CD4-positive, alpha-beta T cell treated with Interleukin-12 subunit alpha and Interleukin-12 subunit beta, for 1 hour (primary cell): ENCODE data around the gene SNX21.
A peak's percentile ranks its signal among the peaks of the same experiment; 100 is the strongest.

Experiments used
- DNase-seq: peaks from one replicate; pipeline ENCODE4 v3.0.0-alpha.2; 2020

SNX21 gene

GRCh38 chr20:45883100-45883469, 49.5 kb downstream of the SNX21 start:
- DNase-seq = no peak

- DNase-seq = no peak
Measured at GRCh38 chr20:45886590-45887345, 53.2 kb downstream of the SNX21 start.

- no peak for DNase-seq
Measured at GRCh38 chr20:45887346-45887715, 53.7 kb downstream of the SNX21 start, which contains the start of gene SPATA25. SPATA25 (minus strand) TSS chr20:45887622; CDS start chr20:45887590, 32 bp downstream.

- no peak for DNase-seq
Measured at GRCh38 chr20:45888681-45889080, 55.1 kb downstream of the SNX21 start.

DNA sequence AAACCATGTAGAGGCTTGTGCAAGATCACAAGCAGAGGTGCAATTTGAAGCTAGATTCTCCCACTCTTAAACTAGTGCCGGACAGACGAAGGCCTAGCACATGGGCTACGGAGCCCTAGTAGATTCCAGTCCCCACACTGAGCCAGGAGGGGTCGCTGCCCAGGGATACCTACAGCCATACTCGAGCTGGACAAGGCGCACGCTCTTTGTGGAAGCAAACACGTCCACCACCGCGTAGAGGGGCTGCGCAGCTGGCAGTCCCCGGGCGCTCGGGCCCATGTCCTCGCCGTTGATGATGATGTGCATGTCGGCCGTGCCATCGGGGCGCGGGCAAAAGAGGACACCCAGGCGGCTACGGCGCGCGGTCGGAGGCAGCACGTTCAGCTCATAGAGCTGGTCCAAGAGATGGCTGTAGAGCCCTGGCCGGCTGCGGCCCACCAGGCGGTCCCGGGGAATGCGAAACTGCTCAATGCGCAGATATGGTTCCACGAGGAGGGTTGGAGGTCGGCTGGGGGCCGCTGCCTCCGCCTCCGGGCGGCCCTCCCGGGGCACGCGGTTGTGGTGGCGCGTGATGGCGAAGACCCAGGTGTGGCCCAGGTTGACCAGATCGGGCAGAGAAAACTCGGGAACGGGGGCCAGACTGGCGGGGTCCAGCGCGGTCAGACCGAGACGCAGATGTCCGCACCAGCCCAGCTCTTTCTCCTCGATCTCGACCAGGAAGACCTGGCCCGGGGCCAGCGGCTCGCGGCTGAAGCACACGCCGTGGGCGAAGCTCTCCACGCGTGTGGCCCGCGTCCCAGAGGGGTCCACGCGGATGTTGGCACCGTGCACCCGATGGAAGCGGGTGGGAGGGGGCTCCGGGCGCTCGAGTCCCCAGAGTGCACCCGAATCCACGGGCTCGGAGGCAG, 56.7 kb downstream of the SNX21 start:
- DNase-seq = peak; percentile 52

DNA sequence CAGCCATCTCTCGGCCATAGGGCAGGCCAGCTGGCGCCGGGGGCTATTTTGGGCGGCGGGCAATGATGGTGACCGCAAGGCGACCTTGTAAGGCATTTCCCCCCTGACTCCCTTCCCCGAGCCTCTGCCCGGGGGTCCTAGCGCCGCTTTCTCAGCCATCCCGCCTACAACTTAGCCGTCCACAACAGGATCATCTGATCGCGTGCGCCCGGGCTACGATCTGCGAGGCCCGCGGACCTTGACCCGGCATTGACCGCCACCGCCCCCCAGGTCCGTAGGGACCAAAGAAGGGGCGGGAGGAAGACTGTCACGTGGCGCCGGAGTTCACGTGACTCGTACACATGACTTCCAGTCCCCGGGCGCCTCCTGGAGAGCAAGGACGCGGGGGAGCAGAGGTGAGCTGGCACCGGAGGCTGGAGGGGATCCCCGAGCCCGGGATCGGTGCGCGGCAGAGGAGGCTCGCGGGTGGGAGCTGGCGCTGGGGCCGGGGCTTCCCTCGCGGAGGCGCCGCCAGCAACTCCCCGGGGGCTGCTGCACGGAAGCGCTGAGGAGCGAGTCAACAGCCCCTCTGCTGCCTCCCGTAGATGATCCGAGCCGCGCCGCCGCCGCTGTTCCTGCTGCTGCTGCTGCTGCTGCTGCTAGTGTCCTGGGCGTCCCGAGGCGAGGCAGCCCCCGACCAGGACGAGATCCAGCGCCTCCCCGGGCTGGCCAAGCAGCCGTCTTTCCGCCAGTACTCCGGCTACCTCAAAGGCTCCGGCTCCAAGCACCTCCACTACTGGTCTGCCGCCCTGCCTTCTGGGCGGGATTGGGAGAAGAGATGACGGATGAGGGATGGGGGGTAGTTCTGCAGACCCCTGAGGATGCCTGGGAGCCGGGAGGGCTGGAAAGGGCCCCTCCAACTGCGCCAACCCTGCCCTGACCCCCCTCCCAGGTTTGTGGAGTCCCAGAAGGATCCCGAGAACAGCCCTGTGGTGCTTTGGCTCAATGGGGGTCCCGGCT, 57.7 kb downstream of the SNX21 start, which contains the start of the genes CTSA and NEURL2:
Gene CTSA (plus strand): TSS at position 351 of the 999 bp plus-strand sequence. CDS start 234 bp downstream, at position 585.
Gene NEURL2 (minus strand): TSS at position 224 of the 999 bp plus-strand sequence. CDS start 217 bp downstream, at position 7.
- peak; percentile 85 for DNase-seq

DNA sequence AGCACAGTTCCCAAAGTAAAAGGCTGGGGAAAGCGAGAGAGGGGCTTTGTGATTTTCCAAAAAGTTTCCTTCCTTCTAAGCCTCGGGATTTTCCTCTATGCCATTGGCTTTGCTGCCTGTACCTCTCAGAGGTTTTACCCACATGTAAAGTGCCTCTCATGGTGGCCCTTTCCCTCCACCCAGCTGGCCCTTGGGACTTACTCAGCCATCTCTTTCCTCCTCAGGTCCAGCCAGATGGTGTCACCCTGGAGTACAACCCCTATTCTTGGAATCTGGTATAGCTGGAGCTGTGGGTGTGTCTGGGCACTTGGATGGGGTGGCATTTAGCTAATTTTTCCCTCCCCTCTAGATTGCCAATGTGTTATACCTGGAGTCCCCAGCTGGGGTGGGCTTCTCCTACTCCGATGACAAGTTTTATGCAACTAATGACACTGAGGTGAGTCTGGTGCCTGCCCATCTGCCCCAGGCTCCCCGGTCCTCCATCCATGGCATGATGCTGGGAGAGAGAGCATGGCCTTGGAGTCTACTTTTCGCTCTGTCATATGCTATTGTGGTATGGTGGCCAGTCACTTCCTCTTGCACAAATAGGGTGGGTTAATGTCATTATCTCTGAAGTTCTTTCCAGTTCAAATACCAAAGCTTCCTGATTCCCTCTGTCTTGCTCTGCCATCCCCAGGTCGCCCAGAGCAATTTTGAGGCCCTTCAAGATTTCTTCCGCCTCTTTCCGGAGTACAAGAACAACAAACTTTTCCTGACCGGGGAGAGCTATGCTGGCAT, 58.6 kb downstream of the SNX21 start:
- no peak for DNase-seq
